Hematopoietic multipotent progenitor cell treated with erythropoietin and hydrocortisone succinate and interleukin-3 and kit ligand, for 17 days (in vitro differentiated cells): Measurements from ENCODE around the gene CACNA2D1.

Experiments used
- DNase-seq: peaks from one replicate; pipeline ENCODE4 v3.0.0-alpha.2; 2015; ENCODE audit warnings: low spot score

CACNA2D1 gene

DNA sequence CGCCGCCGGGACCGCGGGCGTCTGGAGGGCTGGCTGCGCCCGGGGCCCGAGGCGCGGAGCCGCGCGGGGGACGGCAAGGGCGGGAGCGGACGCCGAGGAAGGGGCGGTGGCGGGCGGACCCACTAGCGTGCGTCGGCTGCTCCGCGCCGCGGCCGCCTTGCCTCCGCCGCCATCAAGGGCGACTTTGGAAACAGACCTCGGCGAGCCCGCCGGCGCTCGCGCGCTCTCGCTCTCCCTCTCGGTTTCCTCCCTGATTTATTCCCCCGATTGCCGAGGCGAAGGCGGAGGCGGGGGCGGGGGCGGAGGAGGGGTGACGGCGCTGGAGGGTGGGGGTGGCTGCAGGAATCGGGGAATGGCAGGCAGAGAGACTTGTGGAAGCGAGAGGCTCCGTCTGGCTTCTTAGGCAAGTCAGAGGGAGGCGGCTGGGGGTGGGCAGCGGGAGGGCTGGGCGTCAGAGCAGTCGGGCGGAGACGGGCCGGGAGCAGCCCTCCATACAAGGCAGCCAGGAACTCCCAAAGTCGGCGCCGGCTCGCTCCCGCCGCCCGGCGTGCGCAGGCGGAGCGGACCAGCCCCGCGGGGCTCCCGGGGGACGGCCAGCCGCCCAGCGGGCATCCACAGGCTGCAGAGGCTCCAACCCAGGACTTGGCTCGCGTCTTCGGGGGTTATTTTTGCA, at the start of gene CACNA2D1:
Gene CACNA2D1, minus strand, starts transcription at position 231 of the 673 bp plus-strand sequence.
- no peak for DNase-seq

DNA sequence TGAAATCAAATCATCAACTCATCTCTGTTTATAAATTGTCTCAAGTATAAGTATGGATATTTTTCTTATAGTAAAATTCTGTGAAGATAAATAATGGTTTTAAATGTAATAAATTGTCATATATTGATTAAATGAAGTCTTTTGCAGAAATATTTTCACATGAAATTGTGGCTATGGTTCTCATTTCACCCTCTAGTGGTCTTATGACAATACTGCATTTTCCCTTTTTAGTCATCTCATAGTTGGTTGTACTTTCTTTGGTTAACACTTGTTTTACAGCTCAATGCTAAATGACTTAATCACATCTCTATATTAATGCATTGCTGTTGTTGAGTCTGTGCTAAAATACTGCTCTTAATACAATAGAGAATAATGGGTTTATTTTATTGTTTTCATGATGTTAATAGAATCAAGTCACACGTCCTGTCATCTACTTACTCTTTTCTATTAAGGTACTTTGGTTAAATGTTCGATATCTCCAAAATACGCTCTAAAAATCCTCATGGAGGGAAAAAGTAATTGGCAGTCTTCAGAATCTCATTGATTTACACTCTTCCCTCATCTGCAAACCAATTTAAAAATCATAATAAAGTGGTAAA, 38.0 kb upstream of the CACNA2D1 start:
- no peak for DNase-seq

DNA sequence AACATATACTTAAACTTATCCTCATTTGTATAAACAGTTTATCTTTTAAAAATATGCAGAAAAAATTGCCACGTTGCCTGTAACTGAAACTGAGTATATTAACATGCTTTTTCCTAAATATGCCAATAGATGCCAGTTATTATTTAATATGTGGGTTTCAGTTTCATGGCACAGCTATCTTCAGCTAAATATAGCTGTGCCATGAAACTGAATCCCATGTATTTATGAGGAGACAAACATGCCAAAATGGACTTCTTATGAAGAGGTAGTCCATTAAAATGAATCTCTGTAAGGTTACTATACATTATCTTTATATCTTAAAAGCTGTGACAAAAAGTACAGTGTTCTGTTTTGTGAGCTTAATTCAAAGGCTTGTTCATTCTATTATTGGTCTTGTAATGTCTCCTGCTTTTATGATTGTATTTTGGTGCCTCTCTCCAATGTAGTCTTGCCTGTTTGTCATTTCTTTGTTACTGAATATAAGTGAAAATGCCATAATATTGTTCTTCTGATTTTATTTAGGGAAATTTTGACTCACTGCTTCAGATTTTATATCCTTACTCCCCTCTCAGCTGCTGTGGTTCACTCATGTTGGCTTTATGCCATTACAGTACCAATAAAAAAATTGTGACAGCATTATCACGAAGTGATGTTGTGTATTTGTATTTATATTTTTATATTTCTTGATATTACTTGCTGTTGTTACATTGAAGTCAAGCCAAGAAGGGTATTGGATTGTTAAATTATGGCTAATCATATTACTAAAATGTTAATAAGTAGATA, 34.3 kb upstream of the CACNA2D1 start:
- no peak for DNase-seq

DNA sequence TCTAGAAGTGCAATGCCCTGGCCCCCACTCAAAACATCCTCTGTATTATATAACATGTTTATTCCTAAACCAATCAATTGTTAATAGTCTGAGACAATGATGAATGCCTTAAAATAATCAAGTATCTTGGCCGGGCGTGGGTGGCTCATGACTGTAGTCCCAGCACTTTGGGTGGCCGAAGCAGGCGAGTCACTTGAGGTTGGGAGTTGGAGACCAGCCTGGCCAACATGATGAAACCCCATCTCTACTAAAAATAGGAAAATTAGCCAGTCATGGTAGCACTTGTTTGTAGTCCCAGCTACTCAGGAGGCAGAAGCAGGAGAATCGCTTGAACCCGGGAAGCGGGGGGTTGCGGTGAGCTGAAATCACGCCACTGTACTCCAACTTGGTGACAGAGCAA, 29.4 kb upstream of the CACNA2D1 start:
- DNase-seq = no peak

DNA sequence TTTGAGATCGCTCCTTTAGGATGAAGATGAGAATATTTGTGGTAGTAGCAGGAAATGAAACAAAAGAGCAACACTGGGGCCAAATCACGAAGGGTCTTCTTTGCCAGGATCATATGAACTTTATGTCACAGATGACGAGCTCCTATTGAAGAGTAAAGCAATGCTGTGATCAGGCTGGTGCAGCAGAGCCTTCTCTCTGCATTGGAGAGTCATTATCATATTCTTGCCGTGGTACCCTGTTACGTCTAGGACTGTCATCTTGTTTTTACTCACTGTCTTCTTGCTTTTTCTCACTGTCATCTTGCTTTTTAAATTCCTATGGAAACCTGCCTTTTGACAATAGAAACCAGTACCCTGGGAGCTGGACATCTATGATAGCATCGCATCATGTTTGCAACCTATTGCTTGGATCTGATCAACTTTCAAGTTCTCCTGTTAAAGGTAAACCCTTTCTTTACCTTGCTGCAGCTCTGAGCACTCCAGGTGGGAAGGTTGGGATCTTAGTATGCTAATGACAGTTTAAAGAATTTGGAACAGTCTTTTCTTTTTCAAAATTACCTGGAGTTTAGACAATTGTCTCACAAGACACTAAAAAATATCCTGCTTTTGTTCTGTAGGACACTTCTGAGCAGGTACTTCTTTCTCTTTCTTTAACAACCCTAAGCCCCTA, 27.9 kb upstream of the CACNA2D1 start:
- DNase-seq = no peak

DNA sequence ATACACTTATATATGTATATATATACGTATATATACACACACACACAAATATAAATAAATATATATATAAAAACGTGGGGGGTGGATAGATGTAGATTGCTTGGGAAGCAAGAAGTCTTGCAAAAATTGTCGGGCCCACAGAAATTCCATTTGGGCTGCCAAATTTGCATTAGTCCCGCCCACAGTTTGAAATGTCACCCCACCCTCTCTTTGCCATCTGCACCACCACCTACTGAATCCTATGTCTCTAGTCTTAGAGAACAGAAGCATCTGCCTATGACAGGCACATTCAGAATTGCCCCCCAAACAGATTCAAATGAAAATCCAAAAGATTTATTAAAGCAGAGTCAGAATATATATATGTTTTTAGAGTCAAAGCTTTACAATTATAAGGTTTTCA, 25.6 kb upstream of the CACNA2D1 start:
- no peak for DNase-seq

DNA sequence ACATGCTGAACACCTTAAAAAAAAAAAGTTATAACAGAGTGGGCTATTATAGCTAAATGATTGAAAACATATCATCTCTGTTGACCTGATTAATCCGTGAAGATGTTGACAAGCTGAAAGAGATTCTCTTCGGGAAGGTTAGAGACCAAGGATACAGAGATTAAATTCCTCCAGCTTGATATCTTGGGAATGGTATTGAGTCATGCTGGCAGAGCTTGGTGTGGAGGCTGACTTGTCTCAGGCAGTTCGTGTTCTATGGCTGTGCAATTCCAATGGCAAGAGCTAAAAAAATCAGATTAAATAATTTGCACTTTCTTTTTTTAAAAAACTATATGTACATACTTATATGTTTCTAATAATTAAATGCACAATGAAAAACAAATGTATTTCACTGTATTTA, 24.9 kb upstream of the CACNA2D1 start:
- DNase-seq = no peak

DNA sequence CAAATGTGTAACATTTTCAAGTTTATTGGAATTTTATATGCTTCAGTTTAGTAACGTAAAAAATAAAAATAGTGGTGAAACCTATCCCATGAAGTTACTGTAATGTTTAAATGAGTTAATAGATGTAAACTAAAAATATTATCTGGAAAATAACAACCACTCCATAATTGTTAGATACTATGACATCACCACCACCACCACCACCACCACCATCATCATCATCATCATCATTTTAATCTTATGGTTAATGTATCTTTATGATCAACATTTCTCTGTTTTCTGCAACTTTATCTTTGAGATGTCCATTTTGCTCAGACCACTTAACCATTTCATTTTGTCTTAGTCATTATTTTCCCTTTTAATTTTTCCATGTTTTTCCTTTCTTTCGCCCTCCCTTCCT, 23.4 kb upstream of the CACNA2D1 start:
- DNase-seq = no peak

DNA sequence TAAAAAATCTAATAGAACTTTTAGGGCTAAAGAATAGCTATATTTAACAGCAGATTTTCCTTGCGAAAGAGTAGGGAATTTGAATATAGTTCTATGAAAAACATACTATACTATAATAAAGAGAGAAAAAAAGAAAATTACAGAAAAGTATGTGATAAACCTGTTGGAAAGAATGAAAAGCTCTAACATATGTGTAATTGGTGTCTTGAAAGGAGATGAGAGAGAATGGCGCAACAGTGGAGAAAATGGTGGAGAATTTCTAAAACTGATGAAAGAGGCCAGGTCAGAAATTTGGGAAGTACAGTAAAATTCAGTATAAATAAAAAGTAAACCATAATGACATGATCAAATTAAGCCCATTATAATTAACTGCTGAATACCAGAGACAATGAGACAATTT, 20.8 kb upstream of the CACNA2D1 start:
- no peak for DNase-seq

DNA sequence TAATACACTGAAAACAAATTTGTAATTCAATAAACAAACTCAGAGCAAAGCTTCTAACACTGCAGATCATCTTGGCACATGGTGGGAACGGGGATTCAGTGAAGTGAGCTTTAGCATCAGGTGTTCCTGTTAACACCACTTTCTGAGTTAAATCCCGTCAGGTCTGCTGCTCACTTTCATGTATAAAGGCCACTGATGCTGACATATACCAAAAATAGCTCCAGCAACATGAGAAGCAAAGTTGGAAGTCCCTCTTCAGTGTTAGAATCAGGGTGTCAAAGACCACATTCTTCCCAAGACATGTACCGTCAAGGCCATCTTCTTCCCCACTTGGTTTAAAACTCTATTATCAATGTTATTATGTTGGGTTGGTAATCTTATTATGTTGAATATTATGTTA, 11.7 kb upstream of the CACNA2D1 start:
- no peak for DNase-seq

DNA sequence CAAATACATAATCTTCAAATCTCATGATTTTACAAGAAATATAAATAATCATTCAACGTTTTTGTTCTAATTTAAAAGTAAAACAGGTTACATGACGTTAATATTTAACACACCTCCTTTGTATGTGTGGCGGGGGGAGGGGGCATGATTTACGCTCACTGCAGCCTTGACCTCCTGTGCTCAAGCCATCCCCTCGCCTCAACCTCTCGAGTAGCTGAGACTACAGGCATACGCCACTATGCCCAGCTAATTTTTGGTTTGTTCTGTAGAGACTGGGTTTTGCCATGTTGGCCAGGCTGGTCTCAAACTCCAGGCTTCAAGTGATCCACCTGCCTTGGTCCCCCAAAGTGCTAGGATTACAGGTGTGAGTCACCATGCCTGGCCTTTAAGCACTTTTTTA, 7.2 kb upstream of the CACNA2D1 start:
- DNase-seq = no peak

DNA sequence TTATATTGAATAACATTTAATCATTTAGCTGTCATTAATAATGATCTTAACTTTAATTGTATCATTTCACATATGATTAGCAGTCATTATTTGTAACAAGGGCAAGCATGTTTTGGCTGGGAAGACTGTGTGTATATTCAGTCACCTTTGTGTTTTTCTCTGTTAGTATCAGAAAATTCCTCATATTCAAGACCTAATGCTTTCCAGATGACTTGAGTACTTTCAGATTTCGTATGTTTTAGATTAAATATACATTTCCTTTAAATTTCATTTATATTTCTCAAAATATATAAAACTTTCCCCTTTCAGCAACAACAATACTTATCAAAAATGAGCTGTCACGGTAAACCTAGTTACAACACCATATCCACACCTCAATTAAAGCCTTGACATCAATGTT, 6.3 kb upstream of the CACNA2D1 start:
- DNase-seq = no peak

DNA sequence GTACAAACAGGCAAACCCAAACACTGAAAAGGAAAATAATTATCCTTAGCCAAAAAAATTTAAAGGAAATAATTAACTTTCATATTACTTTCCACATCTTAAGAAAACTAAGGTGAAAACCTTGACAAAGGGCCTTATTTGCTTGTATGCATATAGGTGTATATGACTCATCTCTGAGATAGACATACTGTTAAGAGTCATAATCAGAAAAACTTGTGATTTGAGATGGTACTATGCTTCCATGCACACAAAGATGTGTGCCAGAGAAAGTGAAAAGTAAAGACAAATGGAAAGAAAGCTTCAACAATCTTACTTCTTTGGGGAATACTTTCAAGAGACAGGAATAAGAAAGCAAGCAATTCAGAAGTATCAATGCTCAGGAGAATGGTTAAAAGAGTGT, 3.3 kb upstream of the CACNA2D1 start:
- DNase-seq = no peak

DNA sequence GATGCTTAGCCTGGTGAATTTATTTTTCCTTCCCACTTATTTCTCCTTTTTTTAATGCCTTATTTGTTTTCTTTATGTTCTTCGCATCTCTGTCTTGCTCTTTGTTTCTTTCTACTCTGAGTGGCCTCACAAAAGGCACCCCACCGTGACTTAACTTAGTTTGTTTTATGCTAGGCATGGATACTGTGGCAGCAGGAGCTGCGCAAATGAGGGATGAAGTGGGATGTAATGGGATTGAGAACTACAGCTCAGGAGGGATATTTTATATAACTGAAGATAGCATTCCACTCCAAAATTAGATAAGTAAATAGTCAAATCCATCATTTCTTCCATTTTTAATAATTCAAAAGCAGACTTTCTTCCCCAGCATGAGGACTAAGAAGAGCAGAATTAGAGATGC, 1.7 kb upstream of the CACNA2D1 start:
- DNase-seq = no peak

DNA sequence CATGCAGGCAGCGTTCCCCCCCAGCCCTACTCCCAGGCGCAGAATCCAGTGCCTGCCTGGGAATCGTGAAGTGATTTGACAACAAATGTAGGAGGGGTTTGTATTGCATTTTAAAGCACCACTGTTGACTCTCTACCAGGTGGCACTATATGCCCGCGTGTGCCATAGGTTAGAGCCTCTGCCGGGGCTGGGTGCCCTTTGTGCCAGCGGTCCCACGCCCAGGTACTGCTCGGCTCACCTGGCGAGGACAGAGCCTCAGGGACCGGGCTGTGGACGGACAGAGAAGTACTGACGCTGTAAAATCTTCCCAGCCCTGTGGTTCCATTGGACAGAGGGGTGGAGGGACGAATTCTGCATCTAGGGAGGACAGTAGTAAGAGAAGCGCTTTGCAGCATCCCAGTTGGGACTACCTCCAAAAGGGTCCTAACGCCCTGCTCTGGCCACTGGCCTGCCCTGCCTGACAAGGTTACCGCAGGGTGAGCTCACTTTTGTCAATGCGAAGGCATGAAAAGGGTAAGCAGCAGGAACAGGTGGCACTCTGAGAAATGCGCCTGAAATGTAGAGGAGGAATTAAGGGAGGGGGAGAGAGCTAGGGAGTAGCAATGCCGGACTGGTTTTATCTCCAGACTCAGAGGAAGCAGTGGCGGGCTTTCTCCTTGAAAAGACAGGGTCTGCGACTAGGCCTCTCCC, 788 bp upstream of the CACNA2D1 start:
- no peak for DNase-seq

DNA sequence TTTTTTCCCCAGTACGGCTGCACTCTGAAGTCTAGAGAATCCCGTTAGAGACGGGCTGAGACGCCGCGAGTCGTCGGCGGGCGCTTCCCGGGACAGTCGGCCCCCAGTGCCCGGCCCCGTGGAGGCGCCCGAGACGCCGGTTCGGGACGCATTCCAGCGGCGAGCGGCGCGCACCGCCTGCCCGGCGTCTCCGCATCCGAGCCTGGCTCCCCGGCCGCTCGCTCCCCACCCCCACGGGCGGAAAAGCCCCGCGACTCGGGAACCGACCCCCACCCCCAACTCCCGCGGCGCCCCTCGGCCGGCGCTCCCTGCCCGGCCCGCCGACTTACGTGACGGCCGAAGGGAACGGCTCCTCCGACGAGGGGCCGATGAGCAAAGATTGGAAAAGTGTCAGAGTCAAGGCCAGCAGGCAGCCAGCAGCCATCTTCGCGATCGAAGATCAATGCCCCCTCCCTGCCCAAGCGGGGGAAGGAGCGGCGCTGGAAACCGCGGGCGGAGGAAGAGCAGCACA, 486 bp downstream of the CACNA2D1 start:
- no peak for DNase-seq

DNA sequence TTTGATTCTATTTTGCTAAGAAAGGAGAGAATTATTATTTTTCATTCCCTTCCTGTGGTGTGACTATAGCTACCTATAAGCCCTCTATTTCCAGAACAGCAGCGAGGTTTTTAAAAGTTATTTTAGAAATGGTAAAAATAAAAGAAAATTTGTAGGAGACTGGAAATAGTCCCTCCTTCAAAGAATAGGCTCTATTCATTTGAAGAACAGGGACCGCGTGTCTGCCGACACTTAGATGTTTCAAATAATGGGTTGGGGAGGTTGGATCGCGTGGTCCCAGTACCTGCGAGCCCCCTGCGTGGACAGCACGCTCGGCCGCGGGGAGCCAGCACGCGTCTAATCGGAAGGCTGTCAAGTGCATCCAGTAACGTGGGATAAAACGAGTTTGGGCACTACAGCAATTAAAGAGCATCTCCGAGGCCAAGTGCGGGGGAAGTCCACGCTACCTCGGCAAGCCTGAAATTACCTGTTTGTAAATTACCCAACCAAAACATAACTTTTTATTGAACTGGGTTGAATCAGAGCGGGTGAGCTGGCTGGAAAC, 1.0 kb downstream of the CACNA2D1 start:
- no peak for DNase-seq

DNA sequence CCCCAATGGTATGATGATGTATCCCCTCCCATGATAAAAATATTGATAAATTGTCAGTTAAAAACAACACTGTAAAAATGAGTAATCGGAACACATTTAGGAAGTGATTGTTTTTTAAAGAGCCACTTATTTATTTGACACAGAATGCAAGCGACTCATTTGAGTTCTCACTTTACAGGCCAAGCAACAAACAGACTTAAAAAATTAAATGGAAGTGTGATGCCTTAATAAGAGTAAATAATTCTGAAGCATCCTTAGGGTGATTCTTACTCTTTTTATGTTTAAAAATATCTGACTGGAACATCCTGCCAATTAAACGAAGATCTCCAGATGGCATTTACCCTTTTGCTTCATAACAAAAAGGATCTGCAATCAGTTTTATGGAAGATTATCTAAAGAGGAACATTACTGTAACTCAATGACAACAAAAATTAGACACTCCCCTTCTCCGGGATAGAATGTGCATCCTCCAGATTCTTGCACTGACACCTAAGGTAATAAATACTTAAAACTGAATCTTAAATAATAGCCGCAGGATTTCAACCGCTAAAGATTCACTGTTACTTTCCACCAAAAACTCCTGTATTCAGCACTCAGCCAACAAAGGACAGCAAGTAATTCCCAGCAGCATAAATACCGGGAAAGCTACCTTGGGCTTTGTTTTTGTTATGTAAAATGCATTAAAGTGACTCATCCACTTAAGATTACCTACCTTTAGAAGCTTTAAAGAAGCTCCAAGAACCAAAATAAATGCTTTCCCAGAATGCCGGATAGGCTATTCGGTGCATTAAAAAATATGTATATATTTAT, 1.7 kb downstream of the CACNA2D1 start:
- DNase-seq = no peak

DNA sequence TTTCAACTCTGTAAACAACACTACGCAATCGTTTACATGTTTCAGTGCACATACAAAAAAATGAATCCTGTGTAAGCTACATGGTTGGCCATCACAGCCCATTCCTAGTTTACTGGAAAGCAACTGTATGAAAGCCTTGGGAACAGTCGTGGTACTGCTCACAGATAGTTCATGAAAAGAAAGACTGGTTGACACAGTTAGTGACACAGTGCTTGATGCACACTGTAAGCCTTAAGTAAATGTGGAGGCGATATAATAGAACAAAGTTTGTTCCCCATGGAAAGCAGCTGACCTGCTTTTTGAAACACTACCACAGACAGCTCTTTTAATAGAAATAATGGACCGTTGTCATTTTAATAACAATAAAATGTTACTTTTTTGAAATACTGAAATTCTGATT, 5.1 kb downstream of the CACNA2D1 start:
- no peak for DNase-seq

DNA sequence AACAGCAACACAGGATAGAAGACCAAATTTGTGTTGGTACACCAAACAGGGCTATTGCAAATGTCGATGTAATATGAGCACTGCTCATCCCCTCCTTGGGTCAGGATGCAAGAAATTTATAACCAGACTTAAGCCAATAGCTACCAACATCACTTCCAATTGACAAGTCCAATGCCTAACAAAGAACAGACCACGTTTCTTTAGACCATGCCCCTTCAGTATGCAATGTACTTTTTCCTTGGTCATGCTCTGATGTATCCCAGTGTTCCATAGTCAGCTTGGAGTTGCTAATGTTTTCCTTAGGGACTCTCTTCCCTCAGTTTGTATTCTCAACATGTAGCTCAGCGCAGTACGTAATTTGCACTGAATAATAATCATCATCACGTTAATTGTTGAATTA, 7.8 kb downstream of the CACNA2D1 start:
- no peak for DNase-seq
